ENCODE measurements around the gene KCNG2.

GRCh38 chr18:79905389-79905911 lies 107.7 kb downstream of the KCNG2 start:
- no peak for TF ChIP-seq CTCF (conservative IDR thresholded peaks at IDR 0.05)
- TF ChIP-seq ZFX (IDR thresholded peaks at IDR 0.05): no peak
